ENCODE data around the gene TMEM138. TPM values are rescaled to one million over a fixed set of nuclear protein-coding genes. Genes with fewer than 3 reads are reported as not detected.
A peak's percentile ranks its signal among the peaks of the same experiment; 100 is the strongest.

TMEM138 gene
- total and polyA plus RNA-seq, 2 of the 13 experiments (the other 11 are each of a cell fraction or from before 2014, with no cell fraction given), result 43.5 to 61.0 TPM

GRCh38 chr11:61336171-61336935 lies 25.8 kb upstream of the TMEM138 start (continued):
- no peak for TF ChIP-seq TRIM22 (IDR thresholded peaks at IDR 0.05)
- peak; percentile 52; the same call in 1 of the 2 replicates for TF ChIP-seq AHR (CRISPR knock-in tag; IDR thresholded peaks at IDR 0.05)
- no peak for TF ChIP-seq FOXC1 (CRISPR knock-in tag; IDR thresholded peaks at IDR 0.05; ENCODE audit: borderline replicate concordance)
- TF ChIP-seq ZNF512 (CRISPR knock-in tag; IDR thresholded peaks at IDR 0.05), result no peak
- no peak for TF ChIP-seq ZNF225 (CRISPR knock-in tag; IDR thresholded peaks at IDR 0.05)
- peak; percentile 77 for TF ChIP-seq SMC3 (IDR thresholded peaks at IDR 0.05; ENCODE audit: low read length)
- TF ChIP-seq ZNF850 (CRISPR knock-in tag; conservative IDR thresholded peaks at IDR 0.05), result no peak
- TF ChIP-seq JUND (CRISPR knock-in tag; IDR thresholded peaks at IDR 0.05), result no peak
- no peak for TF ChIP-seq ZNF776 (CRISPR knock-in tag; IDR thresholded peaks at IDR 0.05)
- TF ChIP-seq ZNF883 (CRISPR knock-in tag; IDR thresholded peaks at IDR 0.05; ENCODE audit: not compliant biosample characterization), result peak; percentile 20
- no peak for TF ChIP-seq NCOR1 (IDR thresholded peaks at IDR 0.05; ENCODE audit: borderline replicate concordance, low read length)
- TF ChIP-seq RFXANK (CRISPR knock-in tag; IDR thresholded peaks at IDR 0.05), result no peak
- peak; percentile 44; the same call in 1 of the 2 replicates for TF ChIP-seq TFAP4 (IDR thresholded peaks at IDR 0.05; ENCODE audit: borderline replicate concordance, low read depth)
- TF ChIP-seq ZHX1 (CRISPR knock-in tag; IDR thresholded peaks at IDR 0.05; ENCODE audit: low read depth), result no peak
- no peak for TF ChIP-seq BHLHE40 (IDR thresholded peaks at IDR 0.05; ENCODE audit: low read length)
- TF ChIP-seq ZFP36L1 (CRISPR knock-in tag; IDR thresholded peaks at IDR 0.05), result no peak
- TF ChIP-seq ZNF678 (CRISPR knock-in tag; IDR thresholded peaks at IDR 0.05), result no peak
- TF ChIP-seq JDP2 (CRISPR knock-in tag; IDR thresholded peaks at IDR 0.05; ENCODE audit: borderline replicate concordance), result no peak
- TF ChIP-seq GPN1 (CRISPR knock-in tag; IDR thresholded peaks at IDR 0.05; ENCODE audit: borderline replicate concordance), result no peak
- no peak for TF ChIP-seq ATF3 (CRISPR knock-in tag; IDR thresholded peaks at IDR 0.05)
- no peak for TF ChIP-seq GLI4 (CRISPR knock-in tag; IDR thresholded peaks at IDR 0.05; ENCODE audit: borderline replicate concordance)
- TF ChIP-seq BRF2 (CRISPR knock-in tag; IDR thresholded peaks at IDR 0.05), result no peak
